H1 (cell line): ENCODE data around the gene VENTX. TPM values are rescaled to one million over a fixed set of nuclear protein-coding genes. Genes with fewer than 3 reads are reported as not detected.

Experiments
- CTCF ChIA-PET: fragments of 300-600 bp; sonication (Branson Sonifier 250); formaldehyde crosslinking; loops from one replicate; lab custom pipeline; 2021; ENCODE audit not compliant: partially characterized antibody; lab: Charles Lee
- POLR2A ChIA-PET: fragments of 300-600 bp; sonication (Branson Sonifier 250); formaldehyde crosslinking; loops from one replicate; lab custom pipeline; 2021; ENCODE audit warnings: inconsistent platforms; ENCODE audit not compliant: partially characterized antibody; lab: Charles Lee
- DNase-seq, 2 experiments: peaks; one replicate each; pipeline versions ENCODE4 v3.0.0 to v3.0.0-alpha.2; 2010 to 2022; ENCODE audit warnings: low spot score in 2 of 2, low read depth in 1 of 2, mixed read lengths in 1 of 2
- FAIRE-seq: peaks from 2 replicates; lab custom pipeline; 2011; peaks lifted over from hg19 to GRCh38; lab: Jason Lieb, UNC
- H2AFZ ChIP-seq: 2 replicates; pipeline ENCODE4 v1.8.1; 2012; ENCODE audit warnings: low read length, inconsistent platforms
- H2AK5ac ChIP-seq: 2 replicates; pipeline ENCODE4 v1.6.1; 2013; ENCODE audit warnings: low read depth, low read length
- H2BK120ac ChIP-seq: replicated peaks from 2 replicates; pipeline ENCODE3; 2013; ENCODE audit warnings: low read depth, low read length, inconsistent platforms
- H2BK12ac ChIP-seq: 2 replicates; pipeline ENCODE4 v1.6.1; 2013; ENCODE audit warnings: low read depth, low read length
- H2BK15ac ChIP-seq: 2 replicates; pipeline ENCODE4 v1.6.1; 2013; ENCODE audit warnings: low read length
- H2BK20ac ChIP-seq: 2 replicates; pipeline ENCODE4 v1.6.1; 2013; ENCODE audit warnings: low read length
- H2BK5ac ChIP-seq: 2 replicates; pipeline ENCODE4 v1.6.1; 2013; ENCODE audit warnings: low read depth, low read length
- H3K14ac ChIP-seq: 2 replicates; pipeline ENCODE4 v1.6.1; 2013; ENCODE audit warnings: inconsistent platforms; ENCODE audit not compliant: insufficient read length
- H3K18ac ChIP-seq: 2 replicates; pipeline ENCODE4 v1.6.1; 2013; ENCODE audit warnings: low read length; ENCODE audit errors: extremely low read depth
- H3K23ac ChIP-seq: 2 replicates; pipeline ENCODE4 v1.6.1; 2013; ENCODE audit warnings: inconsistent platforms; ENCODE audit not compliant: insufficient read length
- H3K23me2 ChIP-seq: 2 replicates; pipeline ENCODE4 v1.6.1; 2013; ENCODE audit warnings: low read depth, low read length
- H3K27ac ChIP-seq: 2 replicates; pipeline ENCODE4 v1.6.1; 2011; ENCODE audit warnings: low read depth, low read length, inconsistent platforms
- H3K27me3 ChIP-seq, 4 experiments: replicated peaks in 1 of 4; 1 replicate in 1 of 4; 2 replicates in 3 of 4; pipeline versions ENCODE4 v1.6.1 to v1.8.1; 2011 to 2013; ENCODE audit warnings: low read length in 3 of 4, mild to moderate bottlenecking in 3 of 4, inconsistent platforms in 2 of 4, mixed read lengths in 2 of 4, moderate library complexity in 1 of 4; ENCODE audit not compliant: control insufficient read depth in 3 of 4, insufficient read depth in 3 of 4; ENCODE audit errors: extremely low read depth in 1 of 4
- H3K36me3 ChIP-seq, 4 experiments: 2 replicates each; pipeline versions ENCODE4 v1.6.1 to v1.8.1; 2011 to 2013; ENCODE audit warnings: mild to moderate bottlenecking in 4 of 4, low read length in 3 of 4, moderate library complexity in 2 of 4, control low read depth in 1 of 4, inconsistent platforms in 1 of 4; ENCODE audit not compliant: insufficient read depth in 4 of 4, control insufficient read depth in 2 of 4
- H3K4ac ChIP-seq: replicated peaks from 2 replicates; pipeline ENCODE3; 2013; ENCODE audit warnings: low read length, low read depth, mixed read lengths, inconsistent platforms; ENCODE audit not compliant: insufficient read length
- H3K4me1 ChIP-seq, 4 experiments: replicated peaks in 1 of 4; 1 replicate in 1 of 4; 2 replicates in 3 of 4; pipeline versions ENCODE4 v1.6.1 to v1.8.1; 2011 to 2013; ENCODE audit warnings: low read length in 3 of 4, inconsistent platforms in 2 of 4, mixed read lengths in 1 of 4; ENCODE audit not compliant: insufficient read depth in 4 of 4, control insufficient read depth in 3 of 4
- H3K4me2 ChIP-seq, 2 experiments: 2 replicates each; pipeline versions ENCODE4 v1.6.1 to v1.8.1; 2011 to 2013; ENCODE audit warnings: low read depth in 2 of 2, low read length in 2 of 2, control low read depth in 1 of 2, inconsistent platforms in 1 of 2, mild to moderate bottlenecking in 1 of 2; ENCODE audit not compliant: insufficient read depth in 1 of 2
- H3K4me3 ChIP-seq, 4 experiments: fragments of 200-600, 300-600 bp in 1 of 4; sonication (generic), shearing (Covaris generic), sonication (Bioruptor Twin) in 1 of 4; 2 replicates each; pipeline versions ENCODE4 v1.5.1 to v1.8.1; 2011 to 2016; ENCODE audit warnings: low read length in 4 of 4, low read depth in 3 of 4, control low read depth in 2 of 4, inconsistent platforms in 2 of 4, mild to moderate bottlenecking in 2 of 4, mixed read lengths in 1 of 4, moderate library complexity in 1 of 4; ENCODE audit not compliant: insufficient read depth in 2 of 4; ENCODE audit errors: extremely low read depth in 1 of 4
- H3K56ac ChIP-seq: replicated peaks from 2 replicates; pipeline ENCODE3; 2013; ENCODE audit warnings: low read depth, mild to moderate bottlenecking, mixed read lengths, low read length, inconsistent platforms; ENCODE audit not compliant: insufficient read length
- H3K79me1 ChIP-seq: 2 replicates; pipeline ENCODE4 v1.6.1; 2013; ENCODE audit warnings: low read depth, low read length, control low read depth
- H3K79me2 ChIP-seq, 2 experiments: 2 replicates each; pipeline versions ENCODE4 v1.6.1 to v1.8.1; 2012 to 2013; ENCODE audit warnings: low read length in 2 of 2, mild to moderate bottlenecking in 2 of 2, inconsistent platforms in 1 of 2; ENCODE audit not compliant: insufficient read depth in 2 of 2, control insufficient read depth in 1 of 2
- H3K9ac ChIP-seq, 4 experiments: replicated peaks in 1 of 4; 1 replicate in 1 of 4; 2 replicates in 3 of 4; pipeline versions ENCODE4 v1.6.1 to v1.8.1; 2011 to 2013; ENCODE audit warnings: low read depth in 3 of 4, low read length in 3 of 4, control low read depth in 2 of 4, mild to moderate bottlenecking in 2 of 4, moderate library complexity in 2 of 4, inconsistent platforms in 1 of 4; ENCODE audit errors: extremely low read depth in 1 of 4
- H3K9me3 ChIP-seq, 2 experiments: 2 replicates each; pipeline versions ENCODE4 v1.6.1 to v1.8.1; 2012 to 2013; ENCODE audit warnings: mild to moderate bottlenecking in 2 of 2, moderate library complexity in 2 of 2, control low read depth in 1 of 2, inconsistent platforms in 1 of 2, low read depth in 1 of 2, low read length in 1 of 2, mixed read lengths in 1 of 2; ENCODE audit not compliant: insufficient read depth in 2 of 2
- H4K20me1 ChIP-seq, 2 experiments: replicated peaks in 1 of 2; 2 replicates each; pipeline versions ENCODE3 to v1.8.1; 2011 to 2013; ENCODE audit warnings: inconsistent platforms in 2 of 2, low read length in 2 of 2, mild to moderate bottlenecking in 1 of 2; ENCODE audit not compliant: insufficient read depth in 2 of 2, control insufficient read depth in 1 of 2
- H4K5ac ChIP-seq: 2 replicates; pipeline ENCODE4 v1.6.1; 2013; ENCODE audit warnings: low read length, low read depth, mixed read lengths, inconsistent platforms; ENCODE audit not compliant: insufficient read length
- H4K8ac ChIP-seq: 2 replicates; pipeline ENCODE4 v1.8.0; 2013; ENCODE audit warnings: mild to moderate bottlenecking, moderate library complexity, low read length, inconsistent platforms; ENCODE audit not compliant: insufficient read depth; ENCODE audit errors: extremely low read depth
- H4K91ac ChIP-seq: replicated peaks from 2 replicates; pipeline ENCODE3; 2013; ENCODE audit warnings: low read length, mixed read lengths, inconsistent platforms; ENCODE audit not compliant: insufficient read length
- ATF2 ChIP-seq: IDR thresholded peaks from 2 replicates; pipeline ENCODE4 v1.6.1; 2012; ENCODE audit warnings: low read length, inconsistent platforms
- GABPA ChIP-seq: IDR thresholded peaks from 2 replicates; pipeline ENCODE4 v1.6.1; 2011; ENCODE audit warnings: mild to moderate bottlenecking, low read length, moderate library complexity, borderline replicate concordance; ENCODE audit not compliant: insufficient read depth
- RAD21 ChIP-seq, 2 experiments: IDR thresholded peaks in 1 of 2; conservative IDR thresholded peaks in 1 of 2; 2 replicates each; pipeline ENCODE4 v1.6.1; 2011; ENCODE audit warnings: low read depth in 2 of 2, low read length in 2 of 2, improper control_type of control experiment in 1 of 2, inconsistent platforms in 1 of 2, mild to moderate bottlenecking in 1 of 2, moderate library complexity in 1 of 2
- RNF2 ChIP-seq: fragments of 200-900, 300-1000 bp; sonication (generic); IDR thresholded peaks from 2 replicates; pipeline ENCODE4 v1.7.1; 2016; ENCODE audit warnings: borderline replicate concordance, low read depth, mild to moderate bottlenecking, antibody characterized with exemption, low read length; ENCODE audit not compliant: poor library complexity, severe bottlenecking; ENCODE audit errors: missing control alignments
- SIN3A ChIP-seq, 2 experiments: IDR thresholded peaks in 1 of 2; conservative IDR thresholded peaks in 1 of 2; 2 replicates each; pipeline ENCODE4 v1.6.1; 2011 to 2012; ENCODE audit warnings: low read length in 2 of 2, improper control_type of control experiment in 1 of 2, low read depth in 1 of 2, mild to moderate bottlenecking in 1 of 2
- SIRT6 ChIP-seq: IDR thresholded peaks from one replicate; pipeline ENCODE4 v1.7.1; 2012; ENCODE audit warnings: low read length, inconsistent platforms
- TBP ChIP-seq: IDR thresholded peaks from 2 replicates; pipeline ENCODE4 v1.6.1; 2011; ENCODE audit warnings: low read depth, low read length, improper control_type of control experiment
- YY1 ChIP-seq: IDR thresholded peaks from 2 replicates; pipeline ENCODE4 v1.6.1; 2011; ENCODE audit warnings: low read depth, mild to moderate bottlenecking, low read length
- WGBS, 2 experiments: shearing (Covaris generic) in 1 of 2; methylation state at CpG; one replicate each; pipeline versions ENCODE4 v1.1.6 to v1.1.7; 2013 to 2015; ENCODE audit warnings: low lambda C conversion rate in 2 of 2, mixed read lengths in 2 of 2, inconsistent platforms in 1 of 2, low coverage in 1 of 2, missing lambda C conversion rate in 1 of 2; ENCODE audit not compliant: insufficient replicate concordance in 2 of 2, insufficient coverage in 1 of 2, insufficient read length in 1 of 2; ENCODE audit errors: extremely low coverage in 1 of 2, missing lambda C conversion rate in 1 of 2; 5-methylcytosine and 5-hydroxymethylcytosine counted together
- polyA plus RNA-seq, 7 experiments: library from polyadenylated mRNA; depleted of rRNA in 3 of 7; stranded (reverse) in 5 of 7; unstranded in 2 of 7; fragments of >200 nt in 5 of 7; fragments of 200-250 nt in 2 of 7; gene quantifications; 1 replicate in 5 of 7; 2 replicates in 1 of 7; 4 replicates in 1 of 7; pipeline versions ENCODE4 v1.2.1 to v1.2.3, GENCODE V29; 2011 to 2013; ENCODE audit warnings: missing spikeins in 2 of 7, mixed read lengths in 2 of 7
- total RNA-seq: library from RNA; stranded (reverse); fragmentation: NEBNext Ultra II Directional; extraction: Animal tissue kit (Norgen Biotek cat#: 25700); gene quantifications from 2 replicates; pipeline ENCODE4 v1.2.1, GENCODE V29; 2021
- TF ChIP-seq, protein P1 (sequence below): IDR thresholded peaks from 2 replicates; pipeline ENCODE4 v1.6.1; 2011; ENCODE audit warnings: low read depth, mild to moderate bottlenecking, low read length; ENCODE audit not compliant: insufficient read depth

Gene VENTX
- total and polyA plus RNA-seq, 2 of the 8 experiments (the other 6 are each of a cell fraction or from before 2014, with no cell fraction given): 5.6 TPM

DNA sequence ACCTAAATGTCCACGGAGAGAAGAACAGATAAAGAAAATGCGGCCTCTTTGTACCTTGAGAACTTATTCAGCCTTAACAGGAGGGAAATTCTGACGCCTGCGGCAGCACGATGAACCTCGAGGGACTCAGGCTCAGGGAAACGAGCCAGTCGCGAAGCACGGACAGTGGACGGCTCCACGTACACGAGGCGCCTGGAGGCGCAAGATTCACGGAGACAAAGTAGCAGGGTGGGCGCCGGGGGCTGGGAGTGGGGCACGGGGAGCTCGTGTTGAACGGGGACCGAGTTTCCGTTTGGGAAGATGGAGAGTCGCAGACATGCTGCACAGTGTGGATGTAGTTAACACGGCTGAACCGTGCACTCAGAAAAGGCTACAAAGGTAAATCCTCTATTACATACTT is 20.9 kb upstream of the VENTX start:
- Histone ChIP-seq H2BK20ac (no peak overlapping the region), H2AFZ (no peak overlapping the region), H4K20me1 (peaks cover 0 to 6% of the 10 kb centered on the region in 2 experiments), H3K14ac (no peak overlapping the region), H3K56ac (no peak overlapping the region), H2BK15ac (no peak overlapping the region), H3K18ac (no peak overlapping the region), H2BK12ac (no peak overlapping the region), H3K23me2 (peaks cover 2% of the 10 kb centered on the region), H4K8ac (no peak overlapping the region), H3K4me3 (no peak overlapping the region), H3K23ac (no peak overlapping the region), H2BK120ac (no peak overlapping the region), H3K79me1 (no peaks in the 10 kb centered on the region), H4K91ac (no peak overlapping the region), H3K79me2 (no peaks in the 10 kb centered on the region), H3K27me3 (no peaks in the 10 kb centered on the region), H3K4me1 (peaks cover 0 to 15% (median 10%) of the 10 kb centered on the region in 4 experiments; a peak in 6 of 7 replicates), H3K9me3 (peaks cover 0 to 4% of the 10 kb centered on the region in 2 experiments; a peak in 1 of 4 replicates), H4K5ac (no peak overlapping the region), H2AK5ac (no peak overlapping the region), H3K4ac (no peak overlapping the region), H3K9ac (no peak overlapping the region), H3K27ac (no peak overlapping the region), H3K4me2 (no peak overlapping the region), H2BK5ac (no peak overlapping the region), H3K36me3 (no peaks in the 10 kb centered on the region; a peak in 3 of 8 replicates)
- TF ChIP-seq ATF2 (no peak), RAD21 (IDR thresholded peaks at IDR 0.05 in 1 of 2, conservative IDR thresholded peaks at IDR 0.05 in 1 of 2; ENCODE audit: low read depth in 2 of 2, low read length in 2 of 2) (no peak), GABPA (no peak), TBP (no peak), RNF2 (no peak), SIRT6 (no peak), SIN3A (conservative IDR thresholded peaks at IDR 0.05 in 1 of 2, IDR thresholded peaks at IDR 0.05 in 1 of 2; ENCODE audit: low read depth in 1 of 2, low read length in 2 of 2) (no peak), YY1 (no peak)
- TF ChIP-seq, protein P1, sequence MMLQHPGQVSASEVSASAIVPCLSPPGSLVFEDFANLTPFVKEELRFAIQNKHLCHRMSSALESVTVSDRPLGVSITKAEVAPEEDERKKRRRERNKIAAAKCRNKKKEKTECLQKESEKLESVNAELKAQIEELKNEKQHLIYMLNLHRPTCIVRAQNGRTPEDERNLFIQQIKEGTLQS: no peak
- 89% methylated on average over 24 of the region's 26 CpGs; no CpG with 5 or more reads in 1 of the 2 experiments for WGBS, 2 experiments
- POLR2A ChIA-PET: no interaction called here
- DNase-seq (no peak), FAIRE-seq (no peak)
- CTCF ChIA-PET: interaction anchor here (1.1 kb wide), 1 partner anchor 250 kb away, joined by 3 read pairs; no protein-coding TSS in a partner anchor
